Measurements from ENCODE around the gene RAP1GDS1.
"Not testable (repeated sequence)": the region's sequence is repeated elsewhere in the genome, so short reads cannot be mapped to it uniquely, and the experiment has no call there.

RAP1GDS1 gene

DNA sequence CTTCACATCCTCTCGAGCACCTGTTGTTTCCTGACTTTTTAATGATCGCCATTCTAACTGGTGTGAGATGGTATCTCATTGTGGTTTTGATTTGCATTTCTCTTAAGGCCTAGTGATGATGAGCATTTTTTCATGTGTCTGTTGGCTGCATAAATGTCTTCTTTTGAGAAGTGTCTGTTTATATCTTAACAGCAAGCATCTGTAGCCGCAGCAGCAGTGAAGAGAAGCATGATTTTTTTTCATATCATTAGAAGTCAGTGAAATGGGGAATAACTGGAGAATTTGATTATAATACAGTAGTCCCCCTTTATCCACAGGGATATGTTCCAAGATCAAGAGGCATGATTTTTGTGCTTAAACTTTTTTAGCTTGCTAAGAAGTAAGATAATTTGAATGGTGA is 27.5 kb downstream of the RAP1GDS1 start:
- DNase-seq: not testable (repeated sequence)

GRCh38 chr4:98289375-98289774 is 28.2 kb downstream of the RAP1GDS1 start:
- DNase-seq: peak; percentile 18

GRCh38 chr4:98290511-98290910 is 29.3 kb downstream of the RAP1GDS1 start:
- peak; percentile 15 for DNase-seq

- no peak for DNase-seq
Observed at GRCh38 chr4:98293104-98293887, 32.1 kb downstream of the RAP1GDS1 start.

- DNase-seq: no peak
Observed at GRCh38 chr4:98298022-98298421, 36.8 kb downstream of the RAP1GDS1 start.

DNA sequence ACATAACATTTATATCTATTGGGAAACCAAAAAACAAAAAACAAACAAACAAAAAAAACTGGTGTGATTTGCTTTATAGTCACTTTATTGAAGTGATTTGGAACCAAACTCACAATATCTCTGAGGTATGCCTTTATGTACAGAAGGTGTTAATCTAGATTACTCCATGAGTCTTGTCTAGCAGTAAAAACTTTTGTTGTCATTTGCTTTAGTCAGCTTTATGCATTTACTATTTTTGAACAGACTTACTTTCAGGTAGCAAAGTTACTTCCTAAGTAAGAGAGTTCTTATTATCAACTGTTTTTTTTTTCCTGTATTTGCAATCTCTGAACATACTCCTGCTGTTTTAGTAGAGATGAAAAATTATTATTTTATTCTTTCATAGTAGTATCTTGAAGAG is 39.5 kb downstream of the RAP1GDS1 start:
- DNase-seq: no peak

DNA sequence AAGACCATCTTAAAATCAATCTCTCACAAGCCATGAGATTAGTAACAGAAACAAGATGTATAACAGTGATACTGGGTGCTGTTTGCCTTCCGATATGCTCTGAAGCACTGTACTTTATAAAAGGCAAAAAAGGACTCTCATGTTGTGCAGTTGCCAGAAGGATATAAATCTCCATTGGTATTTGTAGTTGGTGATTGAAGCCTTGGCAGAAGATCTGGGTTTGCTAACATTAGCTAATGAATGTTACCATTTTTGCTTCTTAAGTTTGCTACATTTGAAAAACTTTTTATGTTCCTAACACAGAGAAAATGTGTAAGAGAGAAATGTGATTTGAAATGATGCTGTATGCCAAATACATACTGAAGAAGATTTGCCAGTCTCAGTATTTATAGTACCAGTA is 44.4 kb downstream of the RAP1GDS1 start:
- DNase-seq: no peak

GRCh38 chr4:98310867-98311266 is 49.7 kb downstream of the RAP1GDS1 start:
- no peak for DNase-seq

- DNase-seq: no peak
Observed at GRCh38 chr4:98311656-98312055, 50.5 kb downstream of the RAP1GDS1 start.

DNA sequence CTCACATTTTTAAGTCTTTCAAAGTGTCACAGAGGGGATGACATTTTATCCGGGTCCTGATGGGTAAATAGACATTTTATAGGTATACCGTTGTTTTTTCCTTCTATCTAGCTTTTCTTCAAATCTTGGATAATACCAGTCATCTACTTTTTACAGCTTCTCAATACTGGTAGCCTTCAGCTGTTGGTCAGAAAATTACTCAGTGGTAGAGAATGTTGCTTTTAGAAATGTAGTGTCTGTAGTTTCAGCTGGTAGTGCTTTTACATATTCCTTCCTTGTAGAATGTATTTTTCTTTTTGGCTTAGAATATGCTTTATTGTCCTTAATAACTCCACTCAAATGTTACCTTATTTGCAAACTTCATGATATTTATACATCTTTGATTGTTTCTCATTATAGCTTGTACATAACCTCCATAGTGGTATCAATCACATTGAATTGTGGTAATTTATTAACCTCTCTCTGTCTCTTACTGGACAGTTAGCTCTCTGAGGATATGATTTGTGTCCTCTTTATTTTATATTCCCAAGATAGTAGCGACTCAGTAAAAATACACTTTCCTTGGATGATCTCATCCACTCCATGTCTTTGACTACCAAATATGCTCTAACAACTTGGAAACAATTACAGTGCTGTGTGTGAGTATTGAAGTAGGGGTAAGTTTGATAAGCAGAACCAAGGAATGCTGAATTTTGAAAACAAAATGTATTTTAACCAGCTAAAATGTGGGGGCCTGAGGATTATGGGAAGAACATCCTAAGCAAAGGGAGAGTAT is 53.8 kb downstream of the RAP1GDS1 start:
- no peak for DNase-seq

DNA sequence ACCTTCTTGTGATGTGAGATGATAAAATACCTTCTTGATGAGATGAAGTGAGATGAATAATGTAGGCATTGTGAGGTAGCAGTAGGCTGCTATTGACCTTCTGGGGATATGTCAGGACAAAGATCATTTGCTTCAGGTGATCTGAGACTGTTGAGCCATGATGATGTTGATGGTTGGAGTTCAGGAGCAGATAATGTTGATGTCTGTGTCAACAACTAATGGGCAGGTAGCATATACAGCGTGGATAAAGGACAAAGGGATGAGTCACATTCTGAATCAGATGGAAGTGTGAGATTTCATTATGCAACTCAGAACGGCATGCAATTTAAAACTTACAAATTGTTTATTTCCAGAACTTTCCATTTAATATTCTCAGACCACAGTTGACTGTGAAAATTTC is 57.3 kb downstream of the RAP1GDS1 start:
- DNase-seq: no peak

DNA sequence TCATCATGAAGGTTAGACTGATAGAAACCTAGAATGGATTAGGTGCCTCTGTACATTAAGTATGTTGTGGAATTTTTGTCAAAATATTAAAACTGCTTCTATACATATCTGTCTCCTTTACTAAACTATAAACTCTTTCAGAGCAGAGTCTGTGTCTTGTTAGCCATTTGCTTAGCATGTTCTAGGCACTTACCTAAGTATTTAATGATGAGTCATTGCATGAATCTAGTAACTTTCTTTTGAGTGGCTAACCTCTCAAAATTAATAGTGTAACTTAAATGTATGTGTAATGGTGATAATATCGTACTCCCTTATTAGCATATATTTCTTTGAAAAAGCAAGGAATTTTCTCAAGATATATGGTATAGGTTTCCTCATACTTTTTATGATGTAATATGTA is 57.8 kb downstream of the RAP1GDS1 start:
- DNase-seq: no peak

GRCh38 chr4:98326168-98326567 is 65.0 kb downstream of the RAP1GDS1 start:
- DNase-seq: no peak

DNA sequence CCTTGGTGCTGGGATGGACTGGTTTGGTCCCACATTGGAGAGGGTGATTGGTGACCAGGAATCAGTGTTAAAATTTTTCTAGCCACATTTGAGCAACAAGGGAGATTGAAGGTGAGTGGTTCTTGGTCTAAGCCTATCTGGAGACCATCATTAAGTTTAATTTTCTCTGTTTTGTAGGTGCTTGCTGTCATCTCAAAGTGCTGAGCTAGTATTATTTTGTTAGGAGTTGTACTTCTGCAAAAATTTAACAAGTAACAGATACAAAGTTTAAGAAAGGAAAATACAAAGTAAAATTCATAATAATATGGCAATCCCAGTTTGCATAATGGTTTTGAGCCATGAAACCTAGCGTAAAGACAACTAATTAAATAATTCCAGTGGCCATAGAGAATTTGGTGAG is 66.5 kb downstream of the RAP1GDS1 start:
- no peak for DNase-seq

GRCh38 chr4:98329879-98330640 is 68.9 kb downstream of the RAP1GDS1 start:
- DNase-seq: not testable (repeated sequence)

GRCh38 chr4:98332017-98332416 is 70.8 kb downstream of the RAP1GDS1 start:
- DNase-seq: no peak

DNA sequence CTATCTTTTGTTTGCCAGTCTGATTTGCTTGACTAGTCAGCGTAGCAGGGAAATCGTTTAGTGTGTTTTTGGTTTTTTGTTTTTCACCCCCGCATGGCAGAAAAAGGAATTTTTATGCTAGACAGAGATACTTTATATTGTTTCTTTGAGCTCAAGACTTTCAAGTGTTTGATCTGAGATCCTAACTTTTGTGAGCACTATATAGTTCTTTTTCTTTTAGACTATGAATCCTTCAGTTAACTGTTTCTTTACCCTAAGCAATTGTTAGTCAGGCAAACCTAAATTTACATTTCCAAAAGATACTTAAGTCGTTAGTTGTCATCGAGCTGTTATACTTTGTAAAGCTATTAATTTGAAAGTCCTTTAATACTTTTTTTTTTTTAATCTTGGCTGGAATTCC is 73.3 kb downstream of the RAP1GDS1 start:
- no peak for DNase-seq

DNA sequence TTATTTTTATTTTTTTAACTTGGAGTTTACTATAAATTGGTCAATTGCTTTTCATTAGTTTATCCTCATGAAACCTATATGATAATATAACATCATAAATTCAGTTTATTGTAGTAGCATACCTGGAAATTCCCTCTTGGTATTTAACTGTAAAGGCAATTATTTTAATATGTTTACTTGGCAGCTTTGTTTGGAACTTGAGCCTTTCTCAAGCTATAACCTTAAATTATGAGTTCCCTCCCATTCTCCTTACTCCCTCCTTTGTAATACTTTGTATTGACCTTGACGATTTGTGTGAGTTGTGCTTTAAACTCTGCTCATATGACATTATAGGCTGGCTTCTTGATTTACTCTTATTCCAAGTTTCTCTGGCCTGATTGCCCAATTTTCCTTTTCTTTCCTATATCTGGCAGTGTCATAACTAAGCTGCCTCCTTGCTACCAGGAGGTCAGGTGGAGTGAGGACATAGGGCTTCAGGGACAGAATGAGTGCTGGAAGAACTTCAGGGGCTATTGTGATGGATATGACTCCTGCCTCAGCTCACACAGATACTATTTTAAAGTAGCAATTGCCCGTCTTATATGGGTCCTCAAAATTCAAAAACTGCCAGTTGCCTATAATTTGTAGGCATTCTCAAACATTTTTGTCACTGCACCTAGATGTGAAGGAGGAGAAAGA is 77.7 kb downstream of the RAP1GDS1 start:
- no peak for DNase-seq

DNA sequence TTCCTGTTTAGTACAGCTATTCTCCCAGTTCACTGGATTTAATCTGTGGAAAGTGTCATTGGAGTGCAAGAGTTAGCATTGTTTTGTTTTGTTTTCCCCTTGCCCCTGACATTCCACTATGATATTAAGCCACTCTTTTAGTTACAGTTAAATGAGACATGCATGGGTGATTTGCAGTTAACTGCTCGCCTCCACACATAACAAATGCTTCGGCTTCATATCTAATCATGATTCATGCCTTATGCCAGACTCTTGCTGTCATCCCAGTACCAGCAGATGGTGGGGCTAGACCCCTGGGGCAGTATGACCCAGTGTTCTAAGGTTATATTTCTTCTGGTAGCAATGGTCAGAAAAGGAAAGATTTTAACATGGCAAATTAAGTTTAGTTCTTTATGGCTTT is 80.1 kb downstream of the RAP1GDS1 start:
- no peak for DNase-seq

GRCh38 chr4:98343626-98344025 is 82.4 kb downstream of the RAP1GDS1 start:
- DNase-seq: no peak

GRCh38 chr4:98345838-98346237 is 84.7 kb downstream of the RAP1GDS1 start:
- no peak for DNase-seq

GRCh38 chr4:98352396-98352795 is 91.2 kb downstream of the RAP1GDS1 start:
- DNase-seq: peak; percentile 64

GRCh38 chr4:98352940-98353339 is 91.8 kb downstream of the RAP1GDS1 start:
- peak; percentile 34 for DNase-seq

Measured in hematopoietic multipotent progenitor cell treated with erythropoietin and hydrocortisone succinate and interleukin-3 and kit ligand, for 6 days (in vitro differentiated cells).